Bronchial epithelial cell (primary cell): ENCODE measurements around the gene AGAP3. TPM values are rescaled to one million over a fixed set of nuclear protein-coding genes. Genes with fewer than 3 reads are reported as not detected.

Experiments
- DNase-seq: peaks from one replicate; pipeline ENCODE4 v3.0.0-alpha.2; 2010; ENCODE audit warnings: low read depth
- FAIRE-seq: peaks from 2 replicates; lab custom pipeline; 2011; peaks lifted over from hg19 to GRCh38; lab: Jason Lieb, UNC
- H3K27me3 ChIP-seq: 2 replicates; pipeline ENCODE4 v1.5.1; 2011; ENCODE audit warnings: low read length; ENCODE audit not compliant: control insufficient read depth, insufficient read depth
- H3K36me3 ChIP-seq: 2 replicates; pipeline ENCODE4 v1.5.1; 2011; ENCODE audit warnings: low read length; ENCODE audit not compliant: control insufficient read depth, insufficient read depth
- H3K4me3 ChIP-seq: 2 replicates; pipeline ENCODE4 v1.5.1; 2011; ENCODE audit warnings: mild to moderate bottlenecking, low read depth, low read length, control low read depth
- total RNA-seq: library from RNA; depleted of rRNA; stranded (reverse); fragments of >200 nt; gene quantifications from 2 replicates; pipeline ENCODE4 v1.2.1, GENCODE V29; 2014
- TF ChIP-seq, protein P1 (sequence below): IDR thresholded peaks from 2 replicates; pipeline ENCODE4 v1.5.1; 2011; ENCODE audit warnings: mild to moderate bottlenecking, moderate library complexity, low read length, control low read depth, inconsistent platforms; ENCODE audit not compliant: insufficient read depth, severe bottlenecking

AGAP3 gene
- total RNA-seq, 1 donor from 2014 or later: 52.7 TPM

GRCh38 chr7:151099486-151100211, 13.4 kb downstream of the AGAP3 start:
- DNase-seq: no peak

DNA sequence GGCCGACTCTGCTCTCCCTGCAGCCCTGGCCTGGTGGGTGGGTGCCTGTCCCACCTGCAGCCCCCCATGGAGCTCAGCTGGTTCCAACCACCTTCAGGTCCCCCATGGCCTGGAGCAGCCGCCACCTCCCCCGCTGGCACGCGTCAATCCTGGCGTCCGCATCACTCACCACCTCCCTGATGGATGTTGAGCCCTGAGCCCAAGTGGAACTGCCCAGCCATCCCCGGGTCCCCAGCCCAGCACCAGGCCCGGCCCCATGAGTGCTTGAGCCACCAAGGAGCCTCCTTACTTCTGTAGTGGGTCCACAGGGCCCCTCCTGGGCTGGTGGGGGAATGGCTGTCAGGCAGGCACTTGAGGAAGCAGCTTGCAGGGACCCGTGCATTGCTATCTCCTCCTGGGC, 14.6 kb downstream of the AGAP3 start:
- H3K27me3 ChIP-seq: no peaks in the 10 kb centered on the region
- TF ChIP-seq, protein P1, sequence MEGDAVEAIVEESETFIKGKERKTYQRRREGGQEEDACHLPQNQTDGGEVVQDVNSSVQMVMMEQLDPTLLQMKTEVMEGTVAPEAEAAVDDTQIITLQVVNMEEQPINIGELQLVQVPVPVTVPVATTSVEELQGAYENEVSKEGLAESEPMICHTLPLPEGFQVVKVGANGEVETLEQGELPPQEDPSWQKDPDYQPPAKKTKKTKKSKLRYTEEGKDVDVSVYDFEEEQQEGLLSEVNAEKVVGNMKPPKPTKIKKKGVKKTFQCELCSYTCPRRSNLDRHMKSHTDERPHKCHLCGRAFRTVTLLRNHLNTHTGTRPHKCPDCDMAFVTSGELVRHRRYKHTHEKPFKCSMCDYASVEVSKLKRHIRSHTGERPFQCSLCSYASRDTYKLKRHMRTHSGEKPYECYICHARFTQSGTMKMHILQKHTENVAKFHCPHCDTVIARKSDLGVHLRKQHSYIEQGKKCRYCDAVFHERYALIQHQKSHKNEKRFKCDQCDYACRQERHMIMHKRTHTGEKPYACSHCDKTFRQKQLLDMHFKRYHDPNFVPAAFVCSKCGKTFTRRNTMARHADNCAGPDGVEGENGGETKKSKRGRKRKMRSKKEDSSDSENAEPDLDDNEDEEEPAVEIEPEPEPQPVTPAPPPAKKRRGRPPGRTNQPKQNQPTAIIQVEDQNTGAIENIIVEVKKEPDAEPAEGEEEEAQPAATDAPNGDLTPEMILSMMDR: no peak
- no peak for FAIRE-seq
- DNase-seq: no peak
- H3K4me3 ChIP-seq: no peak overlapping the region
- H3K36me3 ChIP-seq: peaks cover 4% of the 10 kb centered on the region

More at GRCh38 chr7:151099486-151100211, 13.4 kb downstream of the AGAP3 start:
- H3K27me3 ChIP-seq: no peaks in the 10 kb centered on the region
- peaks cover 3% of the 10 kb centered on the region for H3K36me3 ChIP-seq
- no peak for FAIRE-seq
- TF ChIP-seq, protein P1: no peak
- H3K4me3 ChIP-seq: no peak overlapping the region

DNA sequence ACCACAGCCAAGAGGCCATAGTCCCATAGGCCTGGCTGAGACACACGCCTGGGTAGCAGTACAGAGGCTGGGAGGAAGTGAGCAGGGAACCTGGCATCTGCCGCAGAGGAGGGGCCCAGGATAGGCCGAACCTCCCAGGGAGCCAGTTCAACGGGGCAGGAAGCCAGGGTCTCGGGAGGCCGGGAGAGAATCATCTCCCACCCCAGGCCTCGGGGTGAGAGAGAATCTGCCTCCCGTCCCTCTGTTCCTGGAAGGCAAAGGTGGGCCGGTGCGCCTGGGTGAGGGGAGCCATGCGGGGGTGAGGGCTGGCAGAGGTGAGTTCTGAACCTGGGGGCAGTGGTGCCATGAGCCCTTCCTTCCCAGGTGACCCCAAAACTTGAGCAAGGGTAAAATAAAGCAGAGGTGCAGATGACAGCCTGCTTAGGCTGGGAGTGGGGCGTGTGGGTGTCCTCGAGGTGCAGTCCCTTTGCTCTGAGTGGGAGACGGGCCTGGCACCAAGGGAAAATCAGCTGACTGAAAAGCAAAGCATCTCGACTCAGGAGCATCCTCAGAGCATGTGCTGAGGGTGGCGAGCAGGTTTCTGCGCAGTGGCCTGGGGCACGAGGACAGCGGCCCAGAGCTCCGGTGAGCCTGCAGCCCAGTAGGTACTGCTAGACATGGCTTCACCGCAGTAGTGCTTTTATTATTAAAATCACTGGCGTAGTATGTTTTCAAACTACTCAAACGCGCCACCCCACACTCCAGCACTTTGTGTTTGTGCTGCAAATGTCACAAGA, 15.5 kb downstream of the AGAP3 start:
- no peak for DNase-seq
- TF ChIP-seq, protein P1: no peak
- Histone ChIP-seq H3K4me3 (no peak overlapping the region), H3K27me3 (no peaks in the 10 kb centered on the region), H3K36me3 (peaks cover 4% of the 10 kb centered on the region)
- FAIRE-seq: no peak

GRCh38 chr7:151102991-151103390, 16.7 kb downstream of the AGAP3 start:
- Histone ChIP-seq H3K36me3 (peaks cover 4% of the 10 kb centered on the region), H3K27me3 (no peaks in the 10 kb centered on the region), H3K4me3 (no peak overlapping the region)
- no peak for FAIRE-seq
- no peak for DNase-seq
- TF ChIP-seq, protein P1: no peak

DNA sequence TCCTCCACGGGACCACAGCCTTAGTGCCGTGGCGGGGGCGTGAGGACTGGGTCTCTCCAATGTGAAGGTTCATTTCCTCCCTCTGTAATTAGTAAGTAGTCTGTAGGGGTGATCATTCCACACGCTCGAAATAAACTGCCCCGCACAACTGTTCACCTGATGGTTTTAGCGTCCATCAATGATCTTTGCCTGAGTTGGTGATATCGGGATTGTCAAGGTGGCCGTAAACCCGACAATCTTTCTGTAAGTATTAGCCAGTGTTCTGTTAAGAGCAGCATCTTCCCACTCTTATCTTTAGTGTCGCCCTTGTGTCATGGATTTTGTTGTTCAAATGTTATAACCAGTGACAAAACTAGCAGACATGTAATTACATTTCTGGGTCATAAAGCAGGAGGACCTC, 17.7 kb downstream of the AGAP3 start:
- peaks cover 4% of the 10 kb centered on the region for H3K36me3 ChIP-seq
- FAIRE-seq (no peak), DNase-seq (no peak)
- TF ChIP-seq, protein P1: no peak
- no peaks in the 10 kb centered on the region for H3K27me3 ChIP-seq
- no peak overlapping the region for H3K4me3 ChIP-seq
